HG03442 (cell line): ENCODE measurements around the gene DGKI.

Experiments
- ATAC-seq: cut with Tn5 transposase; IDR thresholded peaks from one replicate; pipeline ENCODE4 v1.9.1; 2021; ENCODE audit warnings: mild to moderate bottlenecking, moderate library complexity; ENCODE audit not compliant: unreplicated experiment

Gene DGKI

GRCh38 chr7:137609500-137609899, 237.3 kb downstream of the DGKI start:
- no peak for ATAC-seq

- ATAC-seq = no peak
These were observed 240.6 kb downstream of the DGKI start for GRCh38 chr7:137606061-137606674.

- no peak for ATAC-seq
These were observed 243.7 kb downstream of the DGKI start for GRCh38 chr7:137603043-137603442.

GRCh38 chr7:137601642-137602041, 245.1 kb downstream of the DGKI start:
- ATAC-seq = no peak

DNA sequence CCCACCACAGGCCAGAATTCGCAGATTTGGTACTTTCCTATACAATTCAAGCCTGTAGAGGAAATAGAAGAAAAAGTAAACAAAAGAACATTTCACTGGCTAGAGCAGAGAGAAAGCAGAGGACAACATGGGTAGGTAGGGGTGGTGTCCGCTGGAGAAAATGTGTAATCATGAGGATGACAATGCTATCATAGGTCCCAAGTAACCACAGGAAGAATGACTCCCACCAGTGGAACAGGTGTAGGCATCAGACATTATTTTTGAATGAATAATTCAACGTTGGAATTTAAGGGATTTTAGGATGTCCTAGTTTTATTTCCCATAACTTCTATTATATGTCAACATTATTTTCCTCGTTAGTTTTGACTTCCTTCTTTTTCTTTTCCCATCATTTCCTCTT, 248.9 kb downstream of the DGKI start:
- ATAC-seq = no peak

DNA sequence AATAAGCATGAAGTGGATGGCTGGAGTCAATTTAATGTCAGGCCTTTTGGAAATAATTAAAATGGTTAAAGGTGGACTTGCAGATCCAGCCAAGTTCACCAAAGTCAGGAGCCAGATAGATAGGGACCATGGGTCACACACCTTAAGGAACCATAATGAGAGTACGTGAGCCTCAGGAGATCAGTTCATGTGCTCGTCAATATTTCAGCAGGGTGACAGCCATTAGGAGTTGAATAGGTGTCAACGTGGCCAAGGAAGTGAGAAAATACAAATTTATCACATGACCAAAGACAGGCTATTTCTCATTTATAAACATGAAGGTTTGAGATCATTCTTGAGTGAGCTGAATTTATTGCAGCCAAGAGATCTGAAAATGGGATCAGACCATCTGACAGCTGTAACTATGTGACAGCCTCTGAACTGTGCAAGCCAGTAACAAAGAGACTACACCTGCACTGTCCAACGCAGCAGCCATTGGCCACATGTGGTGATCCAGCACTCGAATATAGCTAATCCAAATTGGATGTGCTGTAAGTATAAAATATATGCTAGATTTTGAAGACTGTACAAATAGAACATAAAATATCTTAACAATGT, 253.6 kb downstream of the DGKI start:
- no peak for ATAC-seq

- ATAC-seq = peak; percentile 77
These were observed 254.4 kb downstream of the DGKI start for GRCh38 chr7:137592232-137592896.

DNA sequence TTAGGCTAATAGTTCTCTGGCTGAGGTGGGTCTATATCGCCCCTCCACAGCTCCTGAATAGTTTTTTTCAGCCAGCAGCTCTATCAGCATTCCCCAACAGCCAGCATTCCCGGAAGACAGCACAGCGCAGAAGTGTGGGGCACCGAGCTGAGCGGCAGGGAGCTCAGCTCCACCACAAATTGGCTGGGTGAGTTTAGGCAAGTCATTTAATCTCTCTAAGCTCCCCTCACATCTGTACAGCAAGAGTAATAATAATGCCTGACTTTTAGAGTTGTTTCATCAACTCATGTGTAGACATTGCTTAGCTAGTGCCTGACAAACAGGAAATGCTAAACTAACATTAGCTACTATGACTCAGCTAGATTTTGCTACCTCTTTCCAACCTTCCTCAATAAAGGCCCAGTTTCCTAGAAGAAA, 255.3 kb downstream of the DGKI start:
- no peak for ATAC-seq

- ATAC-seq = no peak
These were observed 255.9 kb downstream of the DGKI start for GRCh38 chr7:137590756-137591305.

- no peak for ATAC-seq
These were observed 256.6 kb downstream of the DGKI start for GRCh38 chr7:137590071-137590755.

DNA sequence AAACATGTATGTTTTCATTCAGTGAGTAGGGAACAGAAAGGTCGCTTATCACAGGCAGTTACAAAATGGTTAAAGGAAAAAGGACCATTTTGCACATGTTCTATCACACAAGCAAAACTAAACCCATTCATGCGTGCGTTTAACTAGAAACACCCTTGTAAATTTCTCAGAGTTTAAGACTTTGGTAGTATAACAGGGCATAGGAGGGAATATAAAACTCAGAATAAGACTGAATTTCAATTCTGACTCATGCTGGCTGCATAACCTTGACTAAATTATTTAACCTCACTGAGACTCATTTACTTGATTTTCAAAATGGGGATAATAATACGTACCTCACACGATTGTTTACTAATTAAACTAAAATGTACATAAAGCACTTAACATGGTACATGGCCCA, 259.4 kb downstream of the DGKI start:
- no peak for ATAC-seq

DNA sequence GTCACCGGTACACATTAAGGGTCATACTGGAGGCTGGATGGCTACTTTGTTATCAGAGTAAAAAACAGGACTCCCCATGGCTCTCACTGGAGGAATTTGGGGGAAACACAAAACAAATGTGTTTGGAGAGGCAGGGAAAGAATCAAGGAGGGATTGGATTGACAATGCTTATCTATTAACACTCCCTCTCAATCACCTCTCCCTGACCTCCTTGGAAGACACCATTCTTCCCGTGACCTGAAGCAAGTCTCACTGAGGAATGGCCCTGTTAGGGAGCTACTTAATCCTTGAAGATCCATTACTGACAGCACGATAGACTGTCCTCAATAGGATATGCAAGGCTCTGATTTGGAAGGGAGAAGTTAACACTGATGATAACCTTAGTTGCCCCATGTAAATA, 261.2 kb downstream of the DGKI start:
- no peak for ATAC-seq

- ATAC-seq = no peak
These were observed 263.6 kb downstream of the DGKI start for GRCh38 chr7:137583172-137583571.

DNA sequence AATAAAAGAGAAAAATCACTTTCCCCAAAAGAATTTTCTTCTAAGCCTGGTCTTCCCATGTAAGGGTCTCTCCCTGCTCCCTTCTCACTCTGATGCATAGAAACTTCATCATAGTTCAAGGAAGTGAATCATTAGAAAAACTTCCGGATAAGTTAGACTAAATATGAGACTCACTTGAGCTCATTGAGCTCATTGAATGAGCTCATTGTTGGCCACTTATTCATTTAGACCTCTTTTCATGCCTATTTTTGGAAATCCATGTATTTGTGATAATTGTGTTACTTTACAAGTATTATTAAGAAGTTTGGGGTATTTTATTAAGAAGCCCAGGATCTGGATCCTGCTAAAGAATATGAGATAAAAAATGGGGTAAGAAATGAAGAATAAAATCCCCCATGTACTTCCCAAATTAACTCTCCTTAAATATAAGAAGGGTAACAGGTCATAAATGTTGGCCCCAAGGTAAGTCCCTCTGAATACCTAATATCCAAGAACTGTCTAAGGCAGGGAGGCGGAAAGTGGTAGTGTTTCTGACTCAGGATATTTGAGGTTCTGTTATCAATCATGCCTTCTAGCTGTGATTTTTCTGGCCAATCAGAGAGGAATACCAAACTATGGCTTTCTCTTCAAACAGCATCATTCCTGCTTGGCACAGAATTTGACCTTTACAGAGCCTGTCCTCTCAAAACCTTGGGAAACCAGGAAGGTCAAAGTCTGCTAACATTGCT, 266.7 kb downstream of the DGKI start:
- no peak for ATAC-seq

GRCh38 chr7:137578541-137578940, 268.2 kb downstream of the DGKI start:
- no peak for ATAC-seq

DNA sequence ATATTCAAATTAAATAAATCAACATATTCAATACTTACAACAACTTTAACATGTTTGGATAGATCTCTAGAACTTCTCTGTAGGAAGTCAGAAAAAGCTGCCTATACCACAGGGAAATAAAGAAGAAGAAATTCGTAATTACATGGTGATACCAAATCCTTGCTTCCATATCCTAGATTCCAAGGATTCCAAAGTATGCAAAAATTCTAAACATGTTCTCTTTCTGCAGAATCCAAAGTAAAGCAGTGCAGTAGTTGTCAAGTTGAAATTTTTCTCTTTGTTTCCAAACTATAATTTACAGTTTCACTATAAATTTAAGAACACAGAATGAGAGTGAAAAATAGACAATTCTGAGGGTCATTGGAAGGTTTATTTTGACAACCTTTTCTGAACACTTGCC, 269.6 kb downstream of the DGKI start:
- ATAC-seq = no peak

DNA sequence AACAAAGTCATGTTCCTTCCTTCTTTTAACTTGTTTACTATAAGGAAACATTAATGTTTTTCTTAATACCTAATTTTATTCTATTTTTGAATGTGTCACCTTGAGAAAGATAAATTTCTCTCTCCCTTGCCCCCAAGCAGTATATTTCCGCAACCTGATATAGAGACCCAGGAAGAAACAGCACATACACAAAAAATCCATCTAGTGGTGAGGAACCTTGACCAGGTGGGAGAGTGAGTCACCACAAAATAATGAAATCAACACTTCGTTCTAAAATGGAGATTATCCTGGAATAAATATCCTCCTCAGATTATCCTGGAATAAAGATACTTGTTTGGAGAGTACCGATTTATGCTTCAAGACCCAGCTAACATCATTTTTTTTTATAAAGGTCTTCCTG, 270.3 kb downstream of the DGKI start:
- no peak for ATAC-seq

DNA sequence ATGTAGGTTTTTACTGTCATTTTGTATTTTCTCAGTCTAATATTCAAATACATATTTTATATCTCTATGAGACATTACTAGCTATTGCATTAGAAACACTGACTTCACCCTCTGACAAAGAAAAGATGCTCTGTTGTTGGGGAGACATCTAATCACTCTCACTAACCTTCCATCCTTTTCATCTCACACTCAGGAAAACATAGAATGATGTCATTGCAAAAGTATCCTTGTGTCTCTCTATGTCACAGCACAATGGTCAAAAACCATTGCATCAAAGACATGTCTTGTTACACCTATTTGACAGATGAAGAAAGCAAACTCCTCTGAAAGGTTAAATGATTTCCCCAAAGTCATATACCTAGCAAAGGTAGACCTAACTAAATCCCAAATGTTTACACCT, 272.0 kb downstream of the DGKI start:
- no peak for ATAC-seq

GRCh38 chr7:137572056-137572784, 274.6 kb downstream of the DGKI start:
- no peak for ATAC-seq

- no peak for ATAC-seq
These were observed 282.1 kb downstream of the DGKI start for GRCh38 chr7:137564677-137565076.
